T-helper 2 cell treated with Interferon-gamma antibody and Interleukin-4, amounts not matched to agents 5 μg/mL and 100 μg/mL, for 36 hours (primary cell): Measurements from ENCODE around the gene TBC1D16.

Source experiments
- DNase-seq: peaks from one replicate; pipeline ENCODE4 v3.0.0; 2021; ENCODE audit warnings: low spot score
- H3K27ac Mint-ChIP-seq: one replicate; pipeline ENCODE4 v1.8.0; 2021; ENCODE audit warnings: mild to moderate bottlenecking, mixed read lengths
- H3K27me3 Mint-ChIP-seq: one replicate; pipeline ENCODE4 v1.8.0; 2021; ENCODE audit warnings: low read depth, mixed read lengths
- H3K36me3 Mint-ChIP-seq: one replicate; pipeline ENCODE4 v1.8.0; 2021; ENCODE audit warnings: low read depth, mixed read lengths
- H3K4me1 Mint-ChIP-seq: one replicate; pipeline ENCODE4 v1.8.0; 2021; ENCODE audit warnings: low read depth, mixed read lengths
- H3K4me3 Mint-ChIP-seq: one replicate; pipeline ENCODE4 v1.8.0; 2022; ENCODE audit warnings: mild to moderate bottlenecking, moderate library complexity, mixed read lengths
- H3K9me3 Mint-ChIP-seq: one replicate; pipeline ENCODE4 v1.8.0; 2021; ENCODE audit warnings: mixed read lengths

TBC1D16 gene

GRCh38 chr17:80025796-80026195 lies 9.9 kb downstream of the TBC1D16 start:
- no peaks in the 10 kb centered on the region for H3K4me1 Mint-ChIP-seq
- no peaks in the 10 kb centered on the region for H3K36me3 Mint-ChIP-seq
- DNase-seq = no peak
- H3K27me3 Mint-ChIP-seq = no peaks in the 10 kb centered on the region
- no peak overlapping the region for H3K27ac Mint-ChIP-seq
- no peaks in the 10 kb centered on the region for H3K9me3 Mint-ChIP-seq
- H3K4me3 Mint-ChIP-seq = no peak overlapping the region

- Mint-ChIP-seq H3K4me3 (no peak overlapping the region), H3K36me3 (no peaks in the 10 kb centered on the region), H3K27me3 (no peaks in the 10 kb centered on the region), H3K27ac (no peak overlapping the region), H3K4me1 (no peaks in the 10 kb centered on the region), H3K9me3 (no peaks in the 10 kb centered on the region)
- DNase-seq = no peak
These were observed 10.5 kb downstream of the TBC1D16 start for GRCh38 chr17:80025140-80025539.

DNA sequence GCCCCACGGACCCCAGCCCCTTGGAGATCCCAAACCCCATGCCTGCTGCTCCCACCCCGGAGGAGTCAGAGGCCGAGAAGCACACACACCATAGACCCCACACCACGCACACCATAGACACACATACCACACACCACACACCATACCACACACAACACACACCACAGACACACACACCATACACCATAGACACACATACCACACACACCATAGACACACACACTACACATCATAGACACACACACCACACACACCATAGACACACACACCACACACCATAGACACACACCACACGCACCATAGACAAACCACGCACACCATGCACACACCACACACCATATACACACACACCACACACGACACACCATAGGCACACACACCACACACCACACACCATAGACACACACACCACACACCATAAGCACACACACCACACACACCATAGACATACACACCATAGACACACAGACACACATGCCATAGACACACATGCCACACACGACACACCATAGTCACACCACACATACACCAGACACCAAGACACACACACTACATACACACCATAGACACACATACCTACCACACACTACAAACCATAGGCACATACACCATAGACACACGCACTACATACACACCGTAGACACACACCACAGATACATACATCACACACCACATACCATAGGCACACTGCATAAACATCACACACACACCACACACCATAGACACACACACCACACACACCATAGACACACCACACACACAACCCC lies 11.3 kb downstream of the TBC1D16 start:
- H3K4me1 Mint-ChIP-seq = no peaks in the 10 kb centered on the region
- H3K4me3 Mint-ChIP-seq = no peak overlapping the region
- no peak overlapping the region for H3K27ac Mint-ChIP-seq
- no peak for DNase-seq
- H3K9me3 Mint-ChIP-seq = no peaks in the 10 kb centered on the region
- H3K27me3 Mint-ChIP-seq = peaks cover 1% of the 10 kb centered on the region
- H3K36me3 Mint-ChIP-seq = no peaks in the 10 kb centered on the region

GRCh38 chr17:80023481-80024205 lies 12.0 kb downstream of the TBC1D16 start:
- Mint-ChIP-seq H3K27ac (no peak overlapping the region), H3K36me3 (no peaks in the 10 kb centered on the region), H3K4me3 (no peak overlapping the region), H3K27me3 (peaks cover 2% of the 10 kb centered on the region), H3K4me1 (no peaks in the 10 kb centered on the region), H3K9me3 (no peaks in the 10 kb centered on the region)
- no peak for DNase-seq

DNA sequence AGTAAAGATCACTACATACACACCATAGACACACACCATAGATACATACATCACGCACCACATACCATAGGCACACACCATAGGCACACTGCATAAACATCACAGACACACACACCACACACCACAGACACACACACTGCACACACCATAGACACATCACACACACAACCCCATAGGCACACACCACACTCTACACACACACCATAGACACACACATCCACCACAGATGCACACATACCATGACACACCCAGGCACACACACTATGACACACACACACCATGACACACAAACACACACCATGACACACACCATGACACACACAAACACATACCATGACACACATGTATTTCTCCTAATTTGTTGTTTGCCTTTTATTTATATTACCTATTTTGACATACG lies 14.1 kb downstream of the TBC1D16 start:
- H3K9me3 Mint-ChIP-seq = no peaks in the 10 kb centered on the region
- no peaks in the 10 kb centered on the region for H3K36me3 Mint-ChIP-seq
- no peak overlapping the region for H3K4me3 Mint-ChIP-seq
- H3K4me1 Mint-ChIP-seq = no peaks in the 10 kb centered on the region
- no peak overlapping the region for H3K27ac Mint-ChIP-seq
- H3K27me3 Mint-ChIP-seq = peaks cover 2% of the 10 kb centered on the region
- DNase-seq = no peak

- Mint-ChIP-seq H3K4me1 (no peaks in the 10 kb centered on the region), H3K27me3 (peaks cover 2% of the 10 kb centered on the region), H3K36me3 (no peaks in the 10 kb centered on the region), H3K4me3 (no peak overlapping the region), H3K27ac (no peak overlapping the region), H3K9me3 (no peaks in the 10 kb centered on the region)
- no peak for DNase-seq
These were observed 16.6 kb downstream of the TBC1D16 start for GRCh38 chr17:80018917-80019651.

DNA sequence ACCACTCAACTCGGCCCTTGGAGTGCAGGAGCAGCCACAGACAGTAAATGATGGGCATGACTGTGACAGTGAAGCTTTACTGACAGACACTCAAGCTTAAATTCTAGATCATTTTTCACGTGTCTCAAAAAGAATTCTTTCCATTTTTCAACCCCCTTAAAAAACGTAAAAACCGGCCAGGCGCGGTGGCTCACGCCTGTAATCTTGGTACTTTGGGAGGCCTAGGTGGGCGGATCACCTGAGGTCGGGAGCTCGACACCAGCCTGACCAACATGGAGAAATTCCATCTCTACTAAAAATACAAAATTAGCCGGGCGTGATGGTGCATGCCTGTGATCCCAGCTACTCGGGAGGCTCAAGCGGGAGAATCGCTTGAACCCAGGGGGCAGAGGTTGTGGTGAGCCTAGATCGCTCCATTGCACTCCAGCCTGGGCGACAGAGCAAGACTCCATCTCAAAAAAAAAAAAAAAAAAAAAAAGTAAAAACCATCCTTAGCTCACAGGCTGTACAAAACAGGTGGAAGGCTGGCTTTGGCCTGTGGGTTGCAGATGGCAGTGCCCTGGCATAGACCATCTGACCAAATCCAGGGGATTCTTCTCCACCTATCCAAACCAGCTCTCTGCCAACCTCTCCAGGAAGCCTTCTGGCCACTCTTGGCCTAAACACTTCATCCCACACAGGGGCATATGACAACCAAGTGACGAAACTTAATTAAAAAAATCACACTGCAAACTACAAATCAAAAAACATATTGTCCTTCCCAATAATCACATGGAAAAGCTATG lies 18.3 kb downstream of the TBC1D16 start:
- Mint-ChIP-seq H3K27me3 (peaks cover 2% of the 10 kb centered on the region), H3K36me3 (no peaks in the 10 kb centered on the region), H3K27ac (no peak overlapping the region), H3K4me3 (no peak overlapping the region), H3K4me1 (no peaks in the 10 kb centered on the region), H3K9me3 (no peaks in the 10 kb centered on the region)
- no peak for DNase-seq

- no peaks in the 10 kb centered on the region for H3K9me3 Mint-ChIP-seq
- no peak overlapping the region for H3K27ac Mint-ChIP-seq
- H3K4me3 Mint-ChIP-seq = no peak overlapping the region
- no peak for DNase-seq
- no peaks in the 10 kb centered on the region for H3K4me1 Mint-ChIP-seq
- H3K36me3 Mint-ChIP-seq = no peaks in the 10 kb centered on the region
- no peaks in the 10 kb centered on the region for H3K27me3 Mint-ChIP-seq
These were observed 22.6 kb downstream of the TBC1D16 start for GRCh38 chr17:80012765-80013741.

DNA sequence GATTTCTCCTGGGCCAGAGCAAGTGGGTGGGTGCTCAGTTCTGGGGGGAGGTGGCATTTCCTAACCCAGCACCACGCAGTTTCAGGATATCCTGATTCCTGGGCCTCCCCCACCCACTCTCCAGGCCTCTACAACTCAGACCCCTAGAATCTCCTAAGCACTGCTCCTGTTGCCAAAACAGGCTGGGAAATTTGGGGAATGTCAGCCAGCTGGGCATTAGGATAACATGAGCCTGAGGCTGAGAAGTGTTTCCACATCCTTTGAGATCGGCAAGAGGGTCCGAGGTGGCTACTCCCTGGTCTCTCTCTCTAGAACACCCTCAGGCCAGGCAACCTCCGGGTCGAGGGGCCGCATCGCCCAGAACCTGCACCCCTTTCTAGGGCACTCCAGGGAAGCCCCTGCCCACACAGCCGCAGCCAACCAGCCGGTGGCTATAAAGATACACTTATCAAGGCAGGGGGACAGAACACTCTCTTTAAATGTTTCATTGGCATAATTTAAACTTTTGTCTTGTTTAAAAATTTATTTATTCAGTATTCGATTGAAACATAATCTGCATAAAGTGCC lies 23.6 kb downstream of the TBC1D16 start:
- Mint-ChIP-seq H3K27me3 (no peaks in the 10 kb centered on the region), H3K4me3 (no peak overlapping the region), H3K9me3 (no peaks in the 10 kb centered on the region), H3K36me3 (no peaks in the 10 kb centered on the region), H3K27ac (no peak overlapping the region), H3K4me1 (no peaks in the 10 kb centered on the region)
- no peak for DNase-seq

GRCh38 chr17:80010283-80010858 lies 25.3 kb downstream of the TBC1D16 start:
- Mint-ChIP-seq H3K9me3 (no peaks in the 10 kb centered on the region), H3K4me3 (no peak overlapping the region), H3K4me1 (peaks cover 5% of the 10 kb centered on the region), H3K36me3 (no peaks in the 10 kb centered on the region), H3K27ac (no peak overlapping the region), H3K27me3 (no peaks in the 10 kb centered on the region)
- DNase-seq = no peak

DNA sequence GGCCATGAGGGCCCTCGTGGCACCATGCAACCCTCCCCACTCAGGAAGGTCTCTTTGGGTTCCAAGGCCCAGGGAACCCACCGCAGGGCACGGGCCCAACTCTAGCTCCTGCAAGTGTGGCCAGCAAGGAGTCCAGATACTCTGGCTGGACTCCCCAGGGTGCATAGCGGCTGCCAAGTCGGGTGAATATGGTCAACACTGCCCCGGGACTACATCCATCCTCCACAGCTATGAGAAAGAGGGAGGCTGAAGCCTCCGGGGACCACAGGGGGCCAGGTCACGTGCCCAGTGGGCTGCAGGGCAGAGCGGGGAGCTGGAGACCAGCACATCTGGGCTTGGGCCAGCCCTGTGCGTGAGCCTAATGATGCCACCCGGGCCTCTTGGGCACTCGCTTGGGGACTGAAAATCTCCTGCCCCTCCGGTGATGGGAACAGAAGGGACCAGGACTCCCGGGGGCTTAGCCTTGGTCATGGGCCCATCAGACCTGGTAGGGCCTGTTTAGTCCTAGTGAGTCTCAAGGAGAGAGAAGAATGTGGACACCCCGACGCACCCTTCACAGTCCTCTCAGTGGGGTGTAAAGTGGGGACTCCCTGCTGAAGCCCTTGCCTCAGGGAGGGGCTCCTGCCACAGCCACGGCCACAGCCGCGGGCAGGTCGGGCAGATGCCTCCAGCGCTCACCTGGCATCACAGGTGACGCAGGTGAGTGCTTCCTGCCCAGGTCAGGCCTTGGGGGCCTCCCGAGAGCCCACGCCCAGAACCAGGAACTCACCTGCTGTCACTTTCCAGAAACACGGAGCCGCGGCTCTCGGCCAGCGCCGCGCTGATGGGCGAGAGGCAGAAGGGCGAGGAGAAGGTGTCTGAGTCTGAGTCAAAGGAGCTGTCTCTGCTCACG lies 26.0 kb downstream of the TBC1D16 start:
- H3K9me3 Mint-ChIP-seq = no peaks in the 10 kb centered on the region
- no peaks in the 10 kb centered on the region for H3K27me3 Mint-ChIP-seq
- no peaks in the 10 kb centered on the region for H3K36me3 Mint-ChIP-seq
- DNase-seq = no peak
- no peak overlapping the region for H3K4me3 Mint-ChIP-seq
- peaks cover 5% of the 10 kb centered on the region for H3K4me1 Mint-ChIP-seq
- no peak overlapping the region for H3K27ac Mint-ChIP-seq

DNA sequence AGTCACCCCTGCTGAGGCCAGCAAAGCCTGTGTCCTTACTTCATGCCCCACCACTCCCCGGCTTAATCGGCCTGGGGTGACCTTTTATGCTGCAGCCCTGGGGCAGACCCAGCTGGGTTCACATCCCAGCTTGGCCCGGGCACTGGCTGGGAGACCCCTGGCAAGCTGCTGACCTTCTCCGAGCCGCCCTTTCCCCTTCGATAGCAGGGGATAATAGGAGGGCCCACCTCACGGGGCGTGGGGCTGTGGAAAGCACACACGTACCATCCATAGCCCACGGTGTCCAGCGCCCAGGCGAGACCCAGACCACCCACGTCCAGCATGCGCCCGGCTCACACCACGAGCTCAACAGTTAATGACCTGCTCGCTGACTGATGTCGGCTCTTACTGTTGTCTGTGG lies 26.8 kb downstream of the TBC1D16 start:
- no peak overlapping the region for H3K27ac Mint-ChIP-seq
- H3K27me3 Mint-ChIP-seq = no peaks in the 10 kb centered on the region
- H3K4me1 Mint-ChIP-seq = peaks cover 5% of the 10 kb centered on the region
- no peaks in the 10 kb centered on the region for H3K36me3 Mint-ChIP-seq
- no peak for DNase-seq
- no peak overlapping the region for H3K4me3 Mint-ChIP-seq
- no peaks in the 10 kb centered on the region for H3K9me3 Mint-ChIP-seq
